GM18498 (cell line): ENCODE measurements around the gene TMEM158.

Experiments used
- ATAC-seq: cut with Tn5 transposase; IDR thresholded peaks from one replicate; pipeline ENCODE4 v1.9.1; 2021; ENCODE audit warnings: mild to moderate bottlenecking, moderate library complexity; ENCODE audit not compliant: unreplicated experiment

The TMEM158 gene

DNA sequence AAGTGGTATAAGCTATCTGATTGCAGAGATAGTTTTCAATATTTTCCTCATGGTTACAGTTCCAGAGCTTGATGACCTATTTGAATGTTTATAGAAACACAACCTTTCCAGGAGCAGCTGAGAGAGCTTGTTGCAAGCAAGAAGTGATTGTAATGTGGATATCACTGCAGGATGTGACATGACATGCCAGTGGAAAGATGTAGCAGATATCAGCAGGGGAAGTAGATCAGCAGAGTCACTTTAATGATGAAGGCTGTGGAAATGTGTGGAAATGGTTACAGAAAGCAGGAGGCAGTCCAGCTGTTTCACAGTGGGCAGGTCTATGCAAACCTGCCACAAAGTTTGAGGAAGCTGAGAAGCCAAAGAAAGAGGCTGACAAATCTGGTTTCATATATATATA, 21.0 kb downstream of the TMEM158 start:
- ATAC-seq, result no peak

DNA sequence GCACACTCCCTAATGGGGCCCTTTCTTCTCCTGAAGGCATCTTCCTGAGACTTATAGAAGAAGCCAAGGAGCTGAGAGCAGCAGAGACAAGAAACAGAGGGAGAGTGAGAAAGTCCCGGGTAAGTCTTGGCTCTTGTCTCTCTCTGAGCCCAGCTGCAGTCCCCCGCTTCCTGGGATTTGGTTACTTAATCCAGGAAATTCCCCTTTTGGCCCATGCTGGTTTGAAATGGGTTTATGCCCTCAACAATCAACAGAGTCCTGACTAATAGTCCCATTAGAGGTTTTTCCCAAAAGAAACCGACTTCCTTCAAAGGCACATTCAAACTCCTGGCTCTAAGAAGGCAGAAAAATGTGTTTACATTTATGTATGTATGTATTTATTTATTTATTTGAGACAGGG, 22.0 kb downstream of the TMEM158 start:
- no peak for ATAC-seq

DNA sequence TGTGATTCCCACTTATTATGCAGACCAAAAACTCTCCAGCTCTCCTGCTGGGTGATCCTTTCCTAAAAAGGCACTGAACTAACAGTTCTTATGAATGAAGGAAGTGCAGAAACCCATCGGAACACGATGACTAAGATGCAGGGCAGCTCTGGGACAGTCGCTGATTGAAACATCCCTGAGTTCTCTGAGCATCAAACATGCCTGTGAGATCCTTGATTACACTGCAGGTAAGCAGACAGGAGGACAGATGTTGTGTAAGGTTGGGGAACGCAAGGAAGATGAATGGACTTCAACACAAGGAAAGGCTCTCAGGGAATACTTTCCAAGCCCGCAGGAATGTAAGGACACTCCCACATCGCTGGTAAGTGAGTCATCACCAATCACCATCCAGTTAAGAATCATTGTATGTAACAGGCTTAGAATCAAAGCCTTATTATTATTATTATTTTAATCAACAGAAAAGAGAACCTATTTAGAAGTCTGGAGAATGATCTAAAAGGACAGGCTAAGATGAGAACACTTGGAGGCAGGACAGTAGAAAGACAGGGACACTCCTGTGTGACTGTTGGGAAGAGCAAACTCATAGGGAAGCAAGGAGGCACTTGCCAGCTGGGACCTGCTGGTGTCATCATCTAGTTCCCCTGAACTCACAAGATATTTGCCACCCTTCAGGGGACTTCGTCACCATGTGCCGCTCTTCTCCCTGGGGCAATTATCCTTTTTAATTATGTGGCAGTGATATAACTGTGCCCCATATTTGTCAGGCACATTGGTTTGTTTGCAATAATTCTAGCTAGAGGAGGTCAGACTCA, 26.0 kb downstream of the TMEM158 start:
- no peak for ATAC-seq

DNA sequence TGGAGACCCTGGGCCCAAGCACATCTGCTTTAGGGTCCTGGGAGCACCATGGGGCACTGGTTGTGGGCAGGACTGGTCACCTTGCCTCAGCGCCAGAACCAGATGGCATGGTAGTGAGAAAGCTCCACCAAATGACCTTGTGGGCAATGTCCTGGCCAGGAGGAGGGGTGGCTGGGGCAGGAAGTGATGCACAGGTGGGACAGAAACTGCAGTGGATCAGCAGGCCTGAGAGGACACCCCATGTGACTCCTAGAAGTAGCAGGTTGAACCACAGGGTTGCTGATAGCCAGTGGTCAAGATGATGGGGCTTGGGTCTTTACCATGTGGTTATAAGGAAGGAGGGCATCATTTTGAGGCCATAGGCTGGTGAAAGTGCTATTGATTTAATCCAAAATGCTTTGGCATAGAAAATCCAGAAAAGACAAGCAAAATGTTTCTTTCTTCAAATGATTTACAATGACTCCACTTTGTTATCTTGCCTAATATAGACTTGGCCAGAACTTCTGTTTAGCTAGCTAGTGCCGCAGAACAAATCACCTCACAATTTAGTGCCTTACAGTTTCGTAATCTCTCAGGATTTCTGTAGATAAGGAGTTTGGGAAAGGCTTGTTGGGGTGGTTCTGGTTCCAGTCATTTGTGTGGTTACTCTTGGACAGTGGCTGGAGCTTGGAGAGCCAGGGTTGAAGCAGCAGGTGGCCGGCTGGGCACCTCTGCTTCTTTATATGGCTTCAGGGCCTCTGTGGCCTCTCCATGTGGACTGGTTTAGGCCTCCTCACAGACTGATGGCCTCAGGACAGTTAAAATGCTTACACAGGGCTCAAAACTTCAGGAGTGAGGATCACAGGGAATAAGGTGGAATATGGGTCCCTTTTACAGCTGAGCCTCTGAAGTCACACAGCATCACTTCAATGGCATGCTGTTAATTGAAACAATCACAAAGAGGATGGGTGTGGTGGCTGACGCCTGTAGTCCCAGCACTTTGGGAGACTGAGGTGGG, 27.5 kb downstream of the TMEM158 start:
- no peak for ATAC-seq

DNA sequence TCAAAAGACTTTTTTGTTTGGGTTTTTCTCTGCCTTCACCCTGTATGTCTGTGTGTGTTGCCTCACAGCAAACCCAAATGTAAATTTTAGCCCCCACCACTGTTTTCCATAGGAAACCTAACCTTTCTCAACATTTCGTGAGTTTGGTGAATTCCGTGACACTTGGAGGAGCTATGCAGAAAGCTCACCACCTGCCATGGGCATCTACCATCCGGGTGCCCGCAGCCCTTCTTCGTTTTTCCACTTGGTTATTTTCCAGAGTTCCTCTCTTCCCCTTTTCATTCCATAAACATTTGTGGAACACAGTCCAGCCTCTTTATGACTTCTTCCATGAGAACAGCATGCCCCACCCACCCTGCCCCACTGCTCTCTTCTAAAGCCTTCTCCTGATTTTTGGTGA, 31.3 kb downstream of the TMEM158 start:
- no peak for ATAC-seq

DNA sequence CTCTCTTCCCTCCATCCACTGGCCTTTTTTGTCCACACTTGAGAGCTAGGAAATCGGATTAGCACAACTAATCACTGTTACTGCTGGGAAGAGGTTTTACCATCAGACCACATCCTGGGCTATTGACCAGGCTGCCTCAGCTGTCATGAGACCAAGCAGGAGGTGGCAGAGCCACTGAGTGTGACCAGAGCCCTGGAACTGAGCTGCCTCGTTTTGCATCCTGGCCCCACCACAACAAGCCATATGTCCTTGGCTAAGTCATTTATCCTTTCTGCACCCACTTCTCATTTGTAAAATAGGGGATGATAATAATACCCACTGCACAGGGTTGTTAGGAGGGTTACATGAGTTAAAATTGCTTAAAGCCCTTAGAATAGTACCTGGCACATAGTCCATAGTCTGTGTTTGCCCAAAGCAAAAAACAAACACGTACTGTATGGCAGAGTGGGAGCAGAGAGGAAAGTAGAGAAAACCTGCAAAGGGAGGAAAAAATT, 34.1 kb downstream of the TMEM158 start:
- no peak for ATAC-seq

DNA sequence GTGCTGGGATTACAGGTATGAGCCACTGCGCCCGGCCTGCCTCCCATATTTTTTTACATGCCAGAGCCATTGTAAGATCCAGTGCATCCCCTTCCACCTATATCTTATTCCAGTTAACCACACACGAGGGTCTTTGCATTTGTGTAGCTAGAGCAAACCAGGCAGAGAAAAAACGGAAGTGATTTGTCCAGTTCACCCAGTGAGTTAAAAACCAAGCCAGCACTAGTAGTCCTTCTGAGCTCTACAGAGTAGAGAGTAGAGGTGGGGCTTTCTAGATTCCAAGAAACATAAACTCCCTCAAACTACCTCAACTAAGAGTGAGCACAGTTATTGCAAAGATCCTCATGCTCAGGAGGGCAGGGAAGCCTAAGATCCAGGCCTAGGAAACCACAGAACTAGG, 34.7 kb downstream of the TMEM158 start:
- ATAC-seq, result no peak

DNA sequence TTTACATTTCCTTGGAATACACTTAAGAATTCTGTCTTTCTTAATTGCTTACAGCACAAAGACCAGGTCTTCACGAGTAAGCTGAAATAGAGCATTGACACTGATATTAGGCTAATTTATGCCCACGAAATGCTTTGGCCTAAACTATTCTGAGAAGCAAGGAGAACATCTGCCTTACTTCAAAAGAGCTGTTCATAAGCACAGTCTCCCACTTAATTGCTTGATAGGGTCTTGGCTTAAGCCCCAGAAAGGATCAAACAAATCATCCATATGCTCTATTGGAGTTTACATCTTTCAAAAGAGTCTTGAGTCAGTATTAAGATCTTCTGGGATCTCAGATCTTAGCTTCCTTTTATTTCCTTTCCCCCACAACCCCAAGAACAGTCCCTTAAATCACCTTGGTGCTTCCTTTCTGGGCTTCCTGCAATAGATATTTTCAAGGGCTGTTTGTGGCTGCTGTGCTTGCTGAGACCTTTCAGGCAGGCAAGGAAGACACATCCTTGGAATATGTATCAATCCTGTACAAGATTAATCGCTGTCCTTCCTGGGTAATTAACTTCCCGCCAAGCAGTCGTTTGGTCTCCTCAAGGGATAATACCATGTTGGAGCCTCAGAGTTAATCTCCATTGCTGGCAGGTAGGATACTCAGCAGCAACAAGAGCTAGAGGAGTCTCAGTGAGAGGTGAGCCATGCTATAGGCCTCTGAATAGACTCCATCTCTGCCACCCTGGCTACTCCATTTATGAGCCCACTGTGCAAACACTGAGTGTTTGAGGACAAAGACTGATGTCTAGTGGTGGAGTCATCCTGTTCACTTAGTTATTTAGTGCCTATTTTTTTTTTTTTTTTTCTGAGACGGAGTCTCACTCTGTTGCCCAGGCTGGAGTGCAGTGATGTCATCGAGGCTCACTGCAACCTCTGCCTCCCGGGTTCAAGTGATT, 37.1 kb downstream of the TMEM158 start:
- no peak for ATAC-seq

DNA sequence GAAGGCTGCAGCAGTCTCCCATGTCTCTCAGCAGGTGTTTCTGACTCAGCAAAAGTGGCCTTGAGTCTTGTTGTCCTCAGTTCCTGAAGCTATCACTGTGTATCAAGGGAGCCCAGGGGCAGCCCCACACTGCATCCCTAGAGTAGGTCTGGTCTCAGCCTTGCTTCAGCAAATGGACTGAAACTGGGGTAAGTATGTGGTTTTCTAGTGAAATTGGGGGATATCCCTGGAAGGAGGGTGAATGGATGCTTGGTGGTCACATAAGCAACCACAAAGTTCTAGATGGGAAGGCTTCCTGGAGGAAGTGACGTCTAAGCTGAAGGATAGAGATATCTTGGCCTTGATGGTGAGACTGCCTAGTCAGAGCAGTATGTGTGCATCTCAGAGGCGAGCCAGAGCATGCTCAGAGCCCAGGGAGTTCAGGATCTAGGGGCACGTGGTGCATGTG, 38.4 kb downstream of the TMEM158 start:
- no peak for ATAC-seq

DNA sequence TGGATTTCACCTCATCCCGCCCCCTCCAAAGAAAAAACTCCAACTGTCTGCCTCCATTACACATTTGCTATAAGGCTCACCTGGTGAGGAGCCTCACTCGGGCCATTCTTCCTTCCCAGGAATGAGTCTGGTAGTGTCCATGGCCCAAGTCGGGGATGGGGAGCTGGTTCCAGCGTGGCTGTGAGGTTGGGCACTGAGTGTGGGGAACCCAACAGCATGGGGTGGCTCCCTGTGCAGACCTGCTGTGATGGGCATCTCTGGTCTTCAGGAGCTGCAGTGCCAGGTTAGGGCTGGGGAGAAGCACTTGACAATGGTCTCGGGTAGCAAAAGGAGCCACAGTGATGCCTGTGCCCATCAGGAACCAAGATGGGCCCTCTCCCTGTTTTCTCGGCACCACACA, 39.2 kb downstream of the TMEM158 start:
- ATAC-seq, result no peak

DNA sequence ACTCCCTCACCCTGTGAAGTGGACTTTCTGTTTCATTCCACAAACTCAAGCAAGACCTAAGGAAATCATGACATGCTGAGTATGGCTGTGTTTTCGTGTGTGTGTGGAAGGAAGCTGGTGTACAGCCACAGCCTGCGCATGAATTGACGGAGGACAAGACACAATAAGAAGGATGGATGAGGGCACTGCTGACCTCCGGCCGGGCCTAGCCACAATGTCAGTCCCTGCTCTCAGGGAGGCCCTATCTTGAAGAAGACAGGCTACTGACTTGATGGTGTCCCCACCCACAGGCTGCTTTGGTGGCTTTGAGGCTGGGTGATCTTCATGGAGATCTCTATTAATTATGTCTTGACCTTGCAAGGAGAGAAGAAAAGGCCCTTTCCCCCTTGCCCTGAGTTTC, 40.6 kb downstream of the TMEM158 start:
- no peak for ATAC-seq

DNA sequence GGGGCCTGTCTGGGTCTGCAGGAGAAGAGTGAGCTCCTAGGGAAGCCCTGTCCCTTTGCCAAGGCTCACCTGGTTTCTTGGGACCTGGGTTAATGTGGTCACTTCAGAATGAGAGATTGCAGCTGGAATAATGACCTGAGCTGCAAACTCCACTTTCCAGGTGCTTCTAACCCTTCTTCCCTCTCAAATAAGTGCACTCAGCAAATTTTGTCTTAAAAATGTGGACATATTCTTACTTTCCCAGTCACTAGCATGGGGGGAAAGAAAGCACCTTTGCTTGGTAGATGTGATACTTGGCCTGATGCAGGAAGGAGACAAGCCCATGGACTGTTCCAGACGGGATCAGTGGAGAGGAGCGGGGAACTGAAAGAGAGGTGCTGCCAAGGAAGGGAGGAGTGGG, 41.0 kb downstream of the TMEM158 start:
- ATAC-seq, result no peak

DNA sequence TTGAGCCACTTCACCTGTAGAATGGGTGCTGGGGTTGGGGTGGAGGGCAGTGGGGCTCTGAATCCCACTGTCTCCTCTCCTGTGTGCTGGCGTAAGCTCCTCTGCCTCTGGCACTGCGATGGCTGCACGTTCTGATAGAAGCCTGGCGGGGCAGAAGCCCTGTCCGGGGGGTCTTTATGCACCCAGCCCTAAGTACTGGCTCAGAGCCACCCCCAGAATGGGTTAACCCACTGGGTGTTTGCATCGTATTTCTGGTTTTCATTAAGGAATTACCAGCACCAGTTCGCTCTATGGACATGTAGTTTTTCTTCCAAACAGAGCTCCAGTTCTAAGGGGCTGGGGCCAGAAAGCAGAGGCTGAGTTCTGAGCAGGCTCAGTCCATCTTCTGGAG, 42.2 kb downstream of the TMEM158 start:
- no peak for ATAC-seq

DNA sequence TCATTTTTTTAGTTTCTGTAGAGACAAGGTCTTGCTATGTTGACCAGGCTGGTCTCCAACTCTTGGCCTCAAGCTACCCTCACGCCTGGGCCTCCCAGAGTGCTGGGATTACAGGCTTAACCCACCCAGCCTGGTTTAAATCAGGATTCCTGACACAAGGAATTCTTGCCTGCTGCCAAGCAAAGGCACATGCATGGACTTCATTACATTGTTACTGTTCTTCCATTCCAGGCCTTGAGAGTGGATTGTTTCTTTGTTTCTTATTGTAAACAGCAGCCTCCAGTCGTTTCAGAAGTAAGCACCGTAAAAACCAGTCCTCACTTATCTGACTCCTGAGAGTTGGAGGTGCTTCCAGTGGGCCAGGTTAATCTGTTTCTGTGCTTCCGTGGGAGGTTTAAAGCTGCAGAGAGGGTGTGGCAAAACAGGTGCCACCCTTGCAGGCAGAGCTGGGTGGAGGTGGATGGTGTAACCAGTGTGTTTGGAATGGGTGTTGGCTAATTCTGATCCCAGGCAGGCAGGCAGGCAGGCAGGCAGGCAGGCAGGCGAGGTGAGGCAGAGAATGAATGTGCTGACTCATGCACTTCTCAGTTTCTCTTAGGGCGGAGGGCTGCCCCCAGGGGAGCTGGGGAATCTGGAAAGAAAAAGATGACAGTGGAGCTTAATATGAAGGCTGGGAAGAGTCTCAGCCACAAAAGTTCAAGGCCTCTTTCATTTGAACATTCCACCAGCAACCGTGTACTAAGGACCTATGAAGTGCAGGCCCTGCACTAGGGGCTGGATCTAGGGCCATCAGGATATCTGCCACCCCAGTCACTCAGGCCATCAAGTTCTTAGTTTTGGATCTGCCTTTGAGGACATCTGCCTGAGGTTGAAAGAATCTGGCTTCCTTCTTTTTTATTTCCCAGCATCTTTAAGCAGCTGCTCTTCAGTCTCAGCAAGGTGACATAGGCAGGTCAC, 42.9 kb downstream of the TMEM158 start:
- no peak for ATAC-seq

DNA sequence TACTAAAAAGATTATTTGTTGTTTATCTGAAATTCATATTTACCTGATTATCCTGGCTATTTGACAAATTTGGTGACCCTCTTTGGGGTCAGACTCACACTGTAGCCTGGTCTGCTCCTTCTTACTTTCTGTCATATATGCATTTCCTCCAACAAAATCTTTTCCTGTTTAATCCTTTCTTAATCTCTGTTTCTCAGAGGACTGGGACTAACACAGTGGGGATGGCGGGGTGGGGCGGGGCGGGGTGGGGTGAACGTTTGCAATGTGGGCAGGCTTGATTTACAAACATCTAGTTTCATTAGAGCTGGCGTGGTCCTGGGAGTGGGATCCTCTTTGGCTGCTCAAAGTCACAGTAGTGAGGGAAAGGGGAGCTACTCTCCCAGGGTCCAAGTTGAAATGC, 44.6 kb downstream of the TMEM158 start:
- ATAC-seq, result no peak

DNA sequence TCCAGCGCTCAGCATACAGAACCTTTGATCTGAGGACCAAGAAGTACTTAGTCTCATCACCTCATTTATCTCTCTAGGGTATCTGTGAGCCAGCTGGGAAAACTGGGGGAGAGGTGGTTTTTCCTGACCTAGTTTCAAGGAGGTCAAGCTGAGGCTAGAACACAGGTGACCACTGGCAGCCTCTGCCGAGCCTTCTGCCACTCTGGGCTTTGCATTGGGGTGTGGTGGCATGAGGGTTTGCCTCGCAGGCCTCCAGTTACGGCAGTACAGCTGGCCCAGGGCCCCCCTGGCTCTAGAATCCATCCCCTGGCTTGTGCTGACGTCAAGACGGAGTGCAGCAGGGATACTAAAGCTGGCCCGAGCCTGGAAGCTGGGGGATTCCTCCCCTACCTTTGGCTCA, 45.2 kb downstream of the TMEM158 start:
- ATAC-seq, result no peak

DNA sequence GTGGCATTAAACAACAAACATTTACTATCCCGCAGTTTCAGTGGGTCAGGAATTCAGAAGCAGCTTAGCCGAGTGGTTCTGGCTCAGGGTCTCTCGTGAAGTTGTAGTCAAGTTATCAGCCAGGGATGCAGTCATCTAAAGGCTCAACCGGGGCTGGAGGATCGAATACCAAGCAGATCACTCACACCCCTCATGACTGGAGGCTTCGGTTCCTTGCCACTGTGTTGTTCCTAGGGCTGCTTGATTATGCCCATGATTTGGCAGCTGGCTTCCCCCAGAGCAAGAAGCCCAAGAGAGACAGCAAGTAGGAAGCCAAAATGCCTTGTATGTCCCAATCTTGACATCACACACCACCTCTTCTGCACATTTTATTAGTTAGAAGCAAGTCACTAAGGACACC, 46.0 kb downstream of the TMEM158 start:
- no peak for ATAC-seq

DNA sequence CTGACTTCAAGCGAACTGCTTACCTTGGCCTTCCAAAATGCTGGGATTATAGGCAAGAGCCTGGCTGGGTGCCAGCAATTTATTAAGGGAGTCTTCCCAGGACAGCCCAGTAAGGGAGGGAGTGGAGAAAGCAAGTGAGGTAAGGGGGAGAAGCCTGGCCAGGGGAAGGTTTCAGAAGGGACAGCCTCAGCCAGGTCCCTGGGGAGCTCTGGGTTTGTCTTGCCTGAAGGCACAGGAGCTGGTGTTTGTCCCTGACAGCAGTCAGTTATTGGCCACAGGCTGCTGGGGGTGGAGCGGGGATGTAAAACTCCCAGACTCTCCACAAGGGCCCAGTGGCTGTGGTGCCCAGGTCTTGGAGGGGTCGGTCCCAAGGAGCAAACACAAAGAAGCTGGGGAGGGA, 46.9 kb downstream of the TMEM158 start:
- no peak for ATAC-seq

DNA sequence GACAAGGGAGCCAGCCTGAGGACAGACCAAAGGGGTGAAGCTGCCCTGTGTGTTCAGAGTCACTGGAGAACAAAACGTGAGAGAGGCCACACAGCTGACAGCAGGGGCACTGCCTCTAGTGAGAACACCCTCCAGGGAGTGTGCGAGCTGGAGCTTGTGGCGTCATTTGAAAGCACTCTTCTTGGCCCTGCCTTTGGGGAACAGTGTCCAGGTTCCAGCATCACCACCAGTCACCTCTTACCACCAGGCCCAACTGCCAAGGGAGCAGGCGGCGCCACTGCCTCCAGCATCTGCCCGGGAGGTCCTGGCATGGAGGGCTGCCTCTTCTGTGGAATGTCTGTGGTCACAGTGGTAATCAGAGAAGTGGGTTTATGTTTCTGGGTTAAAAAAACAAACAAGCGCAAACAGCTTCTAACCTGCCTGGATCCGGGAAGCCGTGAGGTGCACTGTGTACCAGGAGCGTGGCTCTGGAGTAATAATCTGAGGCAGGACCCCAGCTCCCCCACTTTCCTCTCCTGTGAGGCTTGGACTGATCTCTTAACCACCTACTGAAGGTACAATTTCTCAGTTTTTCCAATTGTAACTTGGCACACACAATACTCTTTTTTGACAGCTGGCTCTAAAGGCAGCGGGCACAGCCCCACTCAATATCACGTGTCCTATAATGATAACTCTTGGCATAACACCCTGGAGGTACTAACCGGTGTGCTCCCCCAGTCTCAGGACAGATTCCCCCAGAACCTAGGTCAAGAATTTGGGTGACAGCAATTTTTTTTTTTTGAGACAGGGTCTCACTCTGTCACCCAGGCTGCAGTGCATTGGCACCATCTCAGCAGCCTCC, 47.7 kb downstream of the TMEM158 start:
- no peak for ATAC-seq
